Central memory CD8-positive, alpha-beta T cell (primary cell): ENCODE results near the gene CD2.
A peak's percentile ranks its signal among the peaks of the same experiment; 100 is the strongest.

Source experiments
- ATAC-seq: fragments of 150-1000 bp; cut with Tn5 transposase; replicated peaks from 2 replicates; pipeline ENCODE4 v1.10.0; 2022; ENCODE audit warnings: mild to moderate bottlenecking, moderate FRiP score, moderate number of reproducible peaks; ENCODE audit not compliant: poor library complexity, severe bottlenecking; ENCODE audit errors: extremely low read depth
- DNase-seq, 2 donors: peaks; one replicate each; pipeline ENCODE4 v3.0.0; 2021; ENCODE audit warnings: low spot score in 2 of 2
- H3K27ac Mint-ChIP-seq: one replicate; pipeline ENCODE4 v1.8.0; 2022; ENCODE audit warnings: low read depth, mild to moderate bottlenecking, moderate library complexity, mixed read lengths
- H3K27me3 Mint-ChIP-seq: one replicate; pipeline ENCODE4 v1.8.0; 2022; ENCODE audit warnings: mixed read lengths
- H3K36me3 Mint-ChIP-seq: one replicate; pipeline ENCODE4 v1.8.0; 2022; ENCODE audit warnings: mild to moderate bottlenecking, moderate library complexity, mixed read lengths; ENCODE audit not compliant: insufficient read depth
- H3K4me1 Mint-ChIP-seq: one replicate; pipeline ENCODE4 v1.8.0; 2022; ENCODE audit warnings: mixed read lengths
- H3K4me3 Mint-ChIP-seq: one replicate; pipeline ENCODE4 v1.8.0; 2022; ENCODE audit warnings: mild to moderate bottlenecking, moderate library complexity, mixed read lengths
- H3K9me3 Mint-ChIP-seq: one replicate; pipeline ENCODE4 v1.8.0; 2022; ENCODE audit warnings: mixed read lengths

The CD2 gene, protein sequence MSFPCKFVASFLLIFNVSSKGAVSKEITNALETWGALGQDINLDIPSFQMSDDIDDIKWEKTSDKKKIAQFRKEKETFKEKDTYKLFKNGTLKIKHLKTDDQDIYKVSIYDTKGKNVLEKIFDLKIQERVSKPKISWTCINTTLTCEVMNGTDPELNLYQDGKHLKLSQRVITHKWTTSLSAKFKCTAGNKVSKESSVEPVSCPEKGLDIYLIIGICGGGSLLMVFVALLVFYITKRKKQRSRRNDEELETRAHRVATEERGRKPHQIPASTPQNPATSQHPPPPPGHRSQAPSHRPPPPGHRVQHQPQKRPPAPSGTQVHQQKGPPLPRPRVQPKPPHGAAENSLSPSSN

DNA sequence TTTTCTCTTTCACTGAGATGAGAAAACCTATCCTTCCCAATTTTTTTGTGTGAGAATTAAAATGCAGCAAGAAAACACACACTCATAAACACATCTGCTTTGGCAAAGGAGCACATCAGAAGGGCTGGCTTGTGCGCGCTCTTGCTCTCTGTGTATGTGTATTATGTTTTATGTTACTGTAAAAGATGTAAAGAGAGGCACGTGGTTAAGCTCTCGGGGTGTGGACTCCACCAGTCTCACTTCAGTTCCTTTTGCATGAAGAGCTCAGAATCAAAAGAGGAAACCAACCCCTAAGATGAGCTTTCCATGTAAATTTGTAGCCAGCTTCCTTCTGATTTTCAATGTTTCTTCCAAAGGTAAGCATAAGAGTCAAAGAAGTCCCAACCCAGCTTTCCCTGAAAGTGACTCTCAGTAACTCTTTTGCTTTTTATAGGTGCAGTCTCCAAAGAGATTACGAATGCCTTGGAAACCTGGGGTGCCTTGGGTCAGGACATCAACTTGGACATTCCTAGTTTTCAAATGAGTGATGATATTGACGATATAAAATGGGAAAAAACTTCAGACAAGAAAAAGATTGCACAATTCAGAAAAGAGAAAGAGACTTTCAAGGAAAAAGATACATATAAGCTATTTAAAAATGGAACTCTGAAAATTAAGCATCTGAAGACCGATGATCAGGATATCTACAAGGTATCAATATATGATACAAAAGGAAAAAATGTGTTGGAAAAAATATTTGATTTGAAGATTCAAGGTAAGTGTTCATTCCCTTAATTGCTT lies at the start of gene CD2:
TSS of gene CD2 (plus strand) at position 233 of the 780 bp plus-strand sequence. CDS start at position 296, 63 bp downstream.
- H3K9me3 Mint-ChIP-seq: no peaks in the 10 kb centered on the region
- ATAC-seq: peak; percentile 82
- H3K27ac Mint-ChIP-seq: peak within 1 kb of the TSS; percentile 98
- no peaks in the 10 kb centered on the region for H3K27me3 Mint-ChIP-seq
- DNase-seq: no peak
- peaks cover 53% of the 10 kb centered on the region for H3K4me1 Mint-ChIP-seq
- H3K4me3 Mint-ChIP-seq: peak within 1 kb of the TSS; percentile 96
- peaks cover 40% of the 10 kb centered on the region for H3K36me3 Mint-ChIP-seq

DNA sequence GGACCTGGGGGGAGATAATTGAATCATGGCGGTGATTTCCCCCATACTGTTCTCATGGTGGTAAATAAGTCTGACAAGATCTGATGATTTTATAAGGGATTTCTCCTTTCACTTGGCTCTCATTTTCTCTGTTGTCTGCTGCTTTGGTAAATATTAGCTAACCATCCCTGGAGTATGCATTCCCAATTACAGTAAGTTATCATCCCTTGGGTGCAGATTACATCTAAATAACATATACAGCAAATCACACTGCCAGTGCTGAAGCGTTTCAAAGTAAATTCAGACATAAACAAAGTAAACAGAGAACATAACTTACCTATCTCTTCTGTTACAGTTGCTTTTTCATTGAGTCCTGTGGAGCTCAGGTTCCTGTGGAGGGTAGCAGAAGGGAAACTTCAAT lies 48.1 kb upstream of the CD2 start:
- Mint-ChIP-seq H3K27me3 (peaks cover 17% of the 10 kb centered on the region), H3K27ac (no peak overlapping the region), H3K4me1 (no peaks in the 10 kb centered on the region), H3K9me3 (no peaks in the 10 kb centered on the region), H3K36me3 (no peaks in the 10 kb centered on the region), H3K4me3 (no peak overlapping the region)
- DNase-seq (no peak), ATAC-seq (no peak)

DNA sequence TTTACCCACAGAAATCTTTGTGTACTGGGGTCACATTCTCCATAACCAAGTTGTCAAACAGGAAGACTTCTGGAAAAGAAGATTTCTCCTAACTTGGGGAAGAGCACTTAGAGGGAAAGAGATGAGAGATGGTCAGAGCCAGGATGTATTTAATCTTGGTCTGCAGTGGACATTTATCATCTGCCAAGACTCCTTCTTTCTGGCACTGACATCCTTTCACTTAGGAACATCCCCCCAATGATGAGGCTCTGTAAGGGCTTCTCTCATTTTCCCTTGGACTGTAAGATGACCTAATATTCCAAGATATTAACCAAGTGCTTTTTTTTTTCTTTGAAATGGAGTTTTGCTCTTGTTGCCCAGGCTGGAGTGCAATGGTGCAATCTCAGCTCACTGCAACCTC lies 47.4 kb upstream of the CD2 start:
- Mint-ChIP-seq H3K4me3 (no peak overlapping the region), H3K4me1 (no peaks in the 10 kb centered on the region), H3K36me3 (no peaks in the 10 kb centered on the region), H3K9me3 (no peaks in the 10 kb centered on the region), H3K27me3 (peaks cover 17% of the 10 kb centered on the region), H3K27ac (no peak overlapping the region)
- no peak for DNase-seq
- no peak for ATAC-seq

DNA sequence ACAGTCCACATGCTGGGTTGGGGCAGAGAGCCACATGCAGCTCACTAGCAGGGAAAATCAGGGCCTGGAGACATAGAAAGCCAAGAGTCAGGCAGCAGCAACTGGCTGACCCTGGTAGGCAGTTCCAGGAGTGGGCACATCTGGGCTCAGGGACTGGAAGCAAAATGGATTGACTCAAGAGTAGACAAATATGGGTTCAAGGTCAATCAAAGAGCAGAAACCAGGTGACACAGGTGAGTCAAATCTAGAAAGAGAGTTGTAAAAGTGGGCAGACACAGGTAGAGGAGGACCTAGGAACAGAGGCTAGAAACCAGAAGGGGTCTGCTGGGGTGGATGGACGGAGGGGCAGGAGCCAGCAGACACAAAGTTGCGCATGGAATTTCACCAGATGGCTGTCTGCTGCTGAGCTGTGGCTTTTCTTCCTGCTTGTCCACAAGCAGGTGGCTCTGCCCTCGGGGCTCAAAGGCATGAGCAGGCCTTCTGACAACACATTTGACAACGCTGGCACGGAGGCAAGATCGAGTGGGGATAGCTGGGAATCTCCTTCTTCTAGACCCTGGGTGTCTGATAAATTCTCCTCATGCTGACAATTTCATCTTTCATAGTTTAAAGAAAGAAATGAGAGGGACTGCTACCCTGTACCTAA lies 45.9 kb upstream of the CD2 start:
- H3K9me3 Mint-ChIP-seq: no peaks in the 10 kb centered on the region
- H3K27me3 Mint-ChIP-seq: peaks cover 23% of the 10 kb centered on the region
- H3K4me3 Mint-ChIP-seq: no peak overlapping the region
- H3K36me3 Mint-ChIP-seq: no peaks in the 10 kb centered on the region
- peak overlapping the region; percentile 32 for H3K27ac Mint-ChIP-seq
- H3K4me1 Mint-ChIP-seq: no peaks in the 10 kb centered on the region
- DNase-seq (no peak), ATAC-seq (no peak)

DNA sequence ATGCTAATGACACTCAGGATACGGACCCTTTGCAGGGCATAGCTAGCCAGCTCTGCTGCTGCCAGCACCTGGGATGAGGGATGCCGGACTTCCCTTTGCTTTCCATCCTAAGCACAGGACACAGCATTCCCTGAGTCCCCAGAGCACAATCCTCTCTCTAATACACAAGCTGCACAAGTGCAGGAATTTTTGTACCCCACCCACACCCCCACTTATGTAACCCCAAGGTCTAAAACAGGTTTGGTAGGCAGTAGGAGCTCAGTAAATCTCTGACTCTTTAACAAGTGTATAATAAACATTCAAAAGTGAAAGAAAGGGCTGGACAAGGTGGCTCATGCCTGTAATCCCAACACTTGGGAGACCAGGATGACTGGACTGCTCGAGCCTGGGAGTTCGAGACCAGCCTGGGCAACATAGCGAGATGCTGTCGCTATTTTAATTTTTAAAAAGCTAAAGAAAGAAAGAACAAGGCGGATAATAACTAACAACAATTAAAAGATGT lies 44.5 kb upstream of the CD2 start:
- Mint-ChIP-seq H3K36me3 (no peaks in the 10 kb centered on the region), H3K4me3 (no peak overlapping the region), H3K4me1 (no peaks in the 10 kb centered on the region), H3K27ac (no peak overlapping the region), H3K9me3 (no peaks in the 10 kb centered on the region), H3K27me3 (peaks cover 23% of the 10 kb centered on the region)
- DNase-seq (no peak), ATAC-seq (no peak)

DNA sequence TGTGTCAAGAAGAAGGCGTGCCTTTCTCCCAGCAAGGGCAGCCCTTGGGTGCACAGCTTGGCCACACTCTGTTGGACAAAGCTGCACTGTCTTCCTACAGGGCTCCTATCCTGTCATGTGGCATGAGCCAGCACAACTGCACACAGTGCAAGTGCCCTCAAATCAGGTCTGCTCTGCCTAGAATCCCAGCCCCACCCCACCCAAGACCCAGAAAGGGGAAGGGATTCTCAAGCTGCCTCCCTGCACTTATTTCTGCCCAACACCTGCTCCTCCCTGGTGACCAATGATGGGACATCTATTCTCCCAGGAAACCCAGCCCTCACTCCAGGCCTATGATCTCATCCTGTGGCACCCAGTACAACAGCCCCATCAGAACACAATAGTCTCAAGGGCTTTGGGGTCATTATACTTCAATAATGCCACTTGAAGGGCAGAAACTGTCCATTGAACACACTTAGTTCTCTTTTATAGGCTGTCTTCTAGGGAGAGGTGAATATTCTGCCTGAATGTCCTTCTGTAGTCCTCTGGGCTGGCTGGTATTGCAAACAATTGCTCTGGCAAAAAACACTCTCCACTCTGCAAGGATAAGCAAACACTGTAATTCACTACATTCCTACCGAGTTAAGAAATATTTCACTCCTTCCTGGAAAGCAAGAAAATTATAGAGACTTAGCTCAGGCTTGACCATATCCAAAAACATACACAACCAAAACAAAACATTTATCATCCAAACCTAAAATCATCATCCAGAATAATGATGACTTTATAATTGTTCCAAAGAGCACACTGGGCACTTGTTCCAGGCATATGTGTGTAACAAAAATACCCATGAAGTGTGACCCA lies 43.6 kb upstream of the CD2 start:
- Mint-ChIP-seq H3K4me3 (no peak overlapping the region), H3K27me3 (peaks cover 23% of the 10 kb centered on the region), H3K9me3 (no peaks in the 10 kb centered on the region), H3K27ac (no peak overlapping the region), H3K4me1 (no peaks in the 10 kb centered on the region), H3K36me3 (no peaks in the 10 kb centered on the region)
- ATAC-seq (no peak), DNase-seq (no peak)

DNA sequence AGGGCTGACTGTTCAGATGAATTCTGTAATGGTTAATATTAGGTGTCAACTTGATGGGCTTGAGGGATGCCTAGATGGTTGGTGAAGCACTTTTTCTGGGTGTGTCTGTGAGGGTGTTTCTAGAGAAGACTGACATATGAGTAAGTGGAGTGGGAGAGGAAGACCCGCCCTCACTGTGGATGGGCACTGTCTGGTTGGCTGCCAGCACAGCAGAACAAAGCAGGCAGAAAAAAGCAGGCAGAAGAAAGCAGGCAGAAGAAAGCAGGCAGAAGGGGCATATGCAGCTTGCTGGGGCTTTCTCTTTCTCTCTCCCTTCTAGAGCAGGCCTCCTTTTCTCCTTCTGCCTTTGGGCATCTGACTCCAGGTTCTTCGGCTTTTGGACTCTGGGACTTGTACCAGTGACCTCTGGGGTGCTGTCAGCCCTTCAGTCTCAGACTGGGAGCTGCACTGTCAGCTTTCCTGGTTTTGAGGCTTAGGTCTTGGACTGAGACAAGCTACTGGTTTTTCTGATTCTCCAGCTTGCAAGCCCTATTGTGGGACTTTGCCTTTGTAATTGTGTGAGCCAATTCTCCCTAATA lies 42.9 kb upstream of the CD2 start:
- Mint-ChIP-seq H3K4me3 (no peak overlapping the region), H3K4me1 (no peaks in the 10 kb centered on the region), H3K9me3 (no peaks in the 10 kb centered on the region), H3K27me3 (peaks cover 23% of the 10 kb centered on the region), H3K36me3 (no peaks in the 10 kb centered on the region), H3K27ac (no peak overlapping the region)
- ATAC-seq (no peak), DNase-seq (no peak)

DNA sequence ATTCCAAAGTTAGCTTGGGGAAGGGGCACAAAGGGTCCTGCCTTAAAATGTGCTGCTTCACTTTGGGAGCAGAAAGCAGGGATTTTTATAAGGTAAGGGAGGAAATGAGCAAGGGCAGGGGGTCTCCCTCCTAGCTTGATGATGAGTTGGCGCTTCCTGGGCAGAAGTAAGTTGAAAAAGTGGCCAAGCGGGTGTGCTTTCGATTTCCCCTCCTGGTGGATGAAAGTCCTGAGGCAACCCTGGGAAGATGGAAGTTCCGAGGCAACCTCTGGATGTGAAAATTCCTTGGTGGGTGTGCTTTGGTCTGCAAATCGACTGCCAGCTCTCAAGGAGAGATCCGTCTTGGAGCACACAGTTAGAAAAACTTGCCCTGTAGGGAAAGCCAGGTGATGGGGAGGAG lies 41.7 kb upstream of the CD2 start:
- H3K27me3 Mint-ChIP-seq: peaks cover 20% of the 10 kb centered on the region
- ATAC-seq (no peak), DNase-seq (no peak)
- H3K9me3 Mint-ChIP-seq: no peaks in the 10 kb centered on the region
- H3K4me3 Mint-ChIP-seq: no peak overlapping the region
- no peak overlapping the region for H3K27ac Mint-ChIP-seq
- no peaks in the 10 kb centered on the region for H3K4me1 Mint-ChIP-seq
- no peaks in the 10 kb centered on the region for H3K36me3 Mint-ChIP-seq

DNA sequence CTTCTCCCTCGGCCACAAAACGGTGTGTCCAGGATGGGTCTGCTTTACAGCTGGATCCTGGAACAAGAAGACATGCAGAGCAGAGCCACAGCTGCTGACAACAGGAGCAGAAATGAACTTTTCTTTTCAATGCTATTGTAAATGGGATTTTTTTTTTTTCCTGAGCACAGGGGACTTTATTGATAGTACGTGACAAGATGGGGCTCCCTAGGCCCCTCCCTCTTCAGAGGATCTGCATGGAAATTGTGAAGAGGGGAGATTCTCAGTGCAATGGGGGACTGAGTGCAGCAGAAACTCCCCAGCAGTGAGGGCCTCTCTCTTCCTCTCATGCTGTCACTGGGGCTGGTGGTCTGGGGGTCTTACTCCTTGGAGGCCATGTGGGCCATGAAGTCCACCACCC lies 40.8 kb upstream of the CD2 start:
- Mint-ChIP-seq H3K27me3 (peaks cover 10% of the 10 kb centered on the region), H3K4me1 (no peaks in the 10 kb centered on the region), H3K36me3 (no peaks in the 10 kb centered on the region), H3K4me3 (no peak overlapping the region), H3K27ac (no peak overlapping the region), H3K9me3 (no peaks in the 10 kb centered on the region)
- DNase-seq: no peak
- ATAC-seq: no peak

DNA sequence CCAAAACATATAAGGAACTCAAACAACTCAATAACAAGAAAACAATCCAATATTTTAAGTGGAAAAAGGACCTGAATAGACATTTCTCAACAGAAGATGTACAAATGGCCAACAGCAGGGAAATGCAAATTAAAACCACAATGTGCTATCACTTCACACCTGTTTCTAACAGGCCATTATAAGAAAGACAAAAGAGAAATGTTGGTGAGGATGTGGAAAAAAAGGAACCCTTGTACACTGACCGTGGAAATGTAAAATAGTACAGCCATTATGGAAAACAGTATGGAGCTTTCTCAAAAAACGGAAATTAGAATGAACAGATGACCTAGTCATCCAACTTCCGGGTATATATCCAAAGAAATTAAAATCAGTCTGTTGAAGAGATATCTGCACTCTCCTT lies 37.8 kb upstream of the CD2 start:
- DNase-seq: no peak
- no peaks in the 10 kb centered on the region for H3K4me1 Mint-ChIP-seq
- H3K36me3 Mint-ChIP-seq: no peaks in the 10 kb centered on the region
- no peak for ATAC-seq
- H3K9me3 Mint-ChIP-seq: no peaks in the 10 kb centered on the region
- no peak overlapping the region for H3K4me3 Mint-ChIP-seq
- H3K27me3 Mint-ChIP-seq: peaks cover 6% of the 10 kb centered on the region
- H3K27ac Mint-ChIP-seq: no peak overlapping the region

DNA sequence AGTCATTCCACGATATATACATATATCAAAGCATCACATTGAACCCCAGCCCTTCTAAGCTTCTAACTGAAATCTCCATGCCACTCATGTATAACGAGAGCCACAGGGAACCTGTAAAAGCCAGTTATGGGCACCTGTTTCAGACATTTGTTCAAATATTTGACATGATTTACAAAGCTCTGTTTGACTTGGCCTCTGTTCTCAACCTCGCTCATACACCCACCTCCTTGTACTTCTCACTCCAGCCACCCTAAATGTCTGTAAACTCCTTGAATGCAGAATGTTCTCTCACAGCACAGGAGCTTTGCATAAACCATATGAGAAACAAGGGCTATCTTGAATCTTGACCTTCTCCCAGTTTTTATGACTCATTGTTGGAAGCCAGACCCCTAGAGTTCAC lies 36.9 kb upstream of the CD2 start:
- H3K4me3 Mint-ChIP-seq: no peak overlapping the region
- ATAC-seq: no peak
- H3K27ac Mint-ChIP-seq: no peak overlapping the region
- no peaks in the 10 kb centered on the region for H3K9me3 Mint-ChIP-seq
- DNase-seq: no peak
- H3K36me3 Mint-ChIP-seq: no peaks in the 10 kb centered on the region
- no peaks in the 10 kb centered on the region for H3K4me1 Mint-ChIP-seq
- peaks cover 2% of the 10 kb centered on the region for H3K27me3 Mint-ChIP-seq
